Right lobe of liver (tissue), 6 donors: ENCODE data around the gene LRCH1. TPM values are rescaled to one million over a fixed set of nuclear protein-coding genes. Genes with fewer than 3 reads are reported as not detected.

Source experiments
- ATAC-seq, 4 donors: fragments of 200-7000 bp; cut with Tn5 transposase; one replicate each; pipeline ENCODE4 v1.9.1; 2020; ENCODE audit warnings: mild to moderate bottlenecking in 4 of 4, moderate library complexity in 4 of 4
- DNase-seq, 3 donors: peaks; one replicate each; pipeline ENCODE4 v3.0.0-alpha.2; 2020
- H3K27ac ChIP-seq, 3 donors: fragments of 200-600 bp; one replicate each; pipeline ENCODE4 v1.8.0; 2022
- H3K27me3 ChIP-seq, 2 donors: fragments of 200-600 bp; one replicate each; pipeline ENCODE4 v1.8.0; 2022
- H3K36me3 ChIP-seq, 4 donors: fragments of 200-600 bp; sonication (generic) in 1 of 4; one replicate each; pipeline versions ENCODE4 v1.5.1 to v1.8.0; 2017 to 2022; ENCODE audit warnings: control low read depth in 1 of 4
- H3K4me1 ChIP-seq, 4 donors: fragments of 200-600 bp; sonication (generic) in 1 of 4; one replicate each; pipeline versions ENCODE4 v1.5.1 to v1.8.0; 2017 to 2022; ENCODE audit warnings: control low read depth in 1 of 4
- H3K4me3 ChIP-seq, 3 donors: fragments of 200-600 bp; one replicate each; pipeline ENCODE4 v1.8.0; 2022
- H3K9me3 ChIP-seq, 4 donors: fragments of 200-600 bp; sonication (generic) in 1 of 4; one replicate each; pipeline versions ENCODE4 v1.5.1 to v1.8.0; 2017 to 2022; ENCODE audit warnings: control low read depth in 1 of 4
- POLR2A ChIP-seq: fragments of 450-650 bp; IDR thresholded peaks from one replicate; pipeline ENCODE4 v1.6.1; 2017; ENCODE audit warnings: antibody characterized with exemption, mild to moderate bottlenecking
- WGBS: methylation state at CpG from one replicate; pipeline ENCODE4 v1.1.6; 2018; ENCODE audit warnings: low coverage, low lambda C conversion rate; ENCODE audit not compliant: insufficient coverage; ENCODE audit errors: missing lambda C conversion rate; 5-methylcytosine and 5-hydroxymethylcytosine counted together
- intact Hi-C, 2 donors: fragments of 100-400 bp; cut with DNase I; formaldehyde crosslinking; loops; one replicate each; pipeline versions ENCODE4 v1.11.2 to v1.14.1; 2022
- total RNA-seq, 6 experiments: library from RNA; depleted of rRNA in 2 of 6; stranded (reverse); fragments of >200 nt in 2 of 6; fragmentation: NEBNext Ultra II Directional in 3 of 6; extraction: Animal tissue kit (Norgen Biotek cat#: 25700) in 3 of 6; gene quantifications; one replicate each; pipeline versions ENCODE4 v1.1.0 to v1.2.4, GENCODE V29; 2016 to 2023
- TF ChIP-seq, protein P1 (sequence below), 4 donors: fragments of 200-600 bp in 3 of 4; fragments of 450-650 bp in 1 of 4; IDR thresholded peaks; one replicate each; pipeline versions ENCODE4 v1.5.1 to v1.8.0; 2016 to 2022; ENCODE audit warnings: antibody characterized with exemption in 4 of 4, mild to moderate bottlenecking in 2 of 4
- donor health status: DM: no; HTN: yes; CAD: no.
- donor health status: DM: no; HTN: no; CAD: no.
- donor health status: DM: no; HTN: no; CAD: no.
- donor health status: DM: no; HTN: yes; CAD: no.
- donor health status: DM: no; HTN: yes; CAD: no.

LRCH1 gene
- total RNA-seq, 6 experiments from 2014 or later = 5.4 to 9.6 (median 7.7) TPM

DNA sequence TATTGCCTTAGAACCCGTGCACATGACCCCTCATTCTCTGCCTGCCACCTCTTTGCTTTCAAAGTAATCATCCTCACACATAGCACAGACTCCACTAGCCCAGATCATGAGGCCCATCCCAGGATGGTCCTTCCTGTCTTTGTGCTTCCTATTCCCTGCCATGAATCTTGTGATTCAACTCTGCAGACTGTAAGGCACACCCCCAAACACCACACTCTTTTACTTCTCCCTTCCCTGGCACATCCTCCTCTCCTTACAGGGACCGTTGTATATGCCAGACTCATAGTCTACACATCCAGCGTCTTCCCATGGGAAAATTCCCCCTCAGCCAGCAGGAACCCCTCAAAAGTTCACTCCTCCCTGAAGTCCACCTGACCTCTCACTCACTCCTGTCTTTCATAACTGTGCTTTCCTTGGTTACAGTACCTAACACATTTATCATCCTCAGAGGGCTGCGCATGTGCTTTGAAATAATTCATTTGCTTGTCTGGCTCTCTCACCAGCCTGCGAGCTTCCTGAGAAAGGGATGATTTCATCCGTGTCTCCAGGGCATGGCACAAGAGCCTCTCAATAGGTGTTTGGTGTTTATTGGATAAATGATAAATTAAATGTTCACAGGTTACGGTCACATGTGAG, 26.8 kb upstream of the LRCH1 start:
- no peaks in the 10 kb centered on the region for H3K36me3 ChIP-seq
- TF ChIP-seq POLR2A = no peak
- TF ChIP-seq, protein P1, sequence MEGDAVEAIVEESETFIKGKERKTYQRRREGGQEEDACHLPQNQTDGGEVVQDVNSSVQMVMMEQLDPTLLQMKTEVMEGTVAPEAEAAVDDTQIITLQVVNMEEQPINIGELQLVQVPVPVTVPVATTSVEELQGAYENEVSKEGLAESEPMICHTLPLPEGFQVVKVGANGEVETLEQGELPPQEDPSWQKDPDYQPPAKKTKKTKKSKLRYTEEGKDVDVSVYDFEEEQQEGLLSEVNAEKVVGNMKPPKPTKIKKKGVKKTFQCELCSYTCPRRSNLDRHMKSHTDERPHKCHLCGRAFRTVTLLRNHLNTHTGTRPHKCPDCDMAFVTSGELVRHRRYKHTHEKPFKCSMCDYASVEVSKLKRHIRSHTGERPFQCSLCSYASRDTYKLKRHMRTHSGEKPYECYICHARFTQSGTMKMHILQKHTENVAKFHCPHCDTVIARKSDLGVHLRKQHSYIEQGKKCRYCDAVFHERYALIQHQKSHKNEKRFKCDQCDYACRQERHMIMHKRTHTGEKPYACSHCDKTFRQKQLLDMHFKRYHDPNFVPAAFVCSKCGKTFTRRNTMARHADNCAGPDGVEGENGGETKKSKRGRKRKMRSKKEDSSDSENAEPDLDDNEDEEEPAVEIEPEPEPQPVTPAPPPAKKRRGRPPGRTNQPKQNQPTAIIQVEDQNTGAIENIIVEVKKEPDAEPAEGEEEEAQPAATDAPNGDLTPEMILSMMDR (IDR thresholded peaks at IDR 0.05) = no peak
- ATAC-seq (no peak), DNase-seq (no peak)
- H3K27me3 ChIP-seq = no peaks in the 10 kb centered on the region
- intact Hi-C loops = no loop called here
- no peak overlapping the region for H3K27ac ChIP-seq
- H3K9me3 ChIP-seq = no peaks in the 10 kb centered on the region
- H3K4me1 ChIP-seq = no peaks in the 10 kb centered on the region
- WGBS = 63% methylated on average over 6 of the region's 7 CpGs
- H3K4me3 ChIP-seq = no peak overlapping the region

DNA sequence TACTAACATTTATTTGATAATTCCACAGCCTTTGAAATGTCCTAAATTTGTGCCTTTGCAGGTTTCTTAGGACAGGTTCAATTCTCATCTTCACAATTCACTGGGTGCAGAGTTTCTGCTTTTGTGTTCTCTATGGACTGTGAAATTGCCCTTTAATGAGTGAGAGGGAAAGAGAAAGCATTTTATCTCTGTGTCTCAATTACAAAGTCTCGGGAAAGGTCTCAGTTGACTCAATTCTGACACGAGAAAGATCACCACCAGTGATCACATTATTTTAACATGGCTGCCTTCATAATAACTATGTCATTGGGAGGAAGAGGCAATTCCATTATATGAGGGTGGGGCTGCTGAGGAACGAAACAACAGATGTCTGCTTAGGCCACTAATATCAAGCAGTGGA, 26.2 kb upstream of the LRCH1 start:
- no peaks in the 10 kb centered on the region for H3K36me3 ChIP-seq
- H3K4me1 ChIP-seq = no peaks in the 10 kb centered on the region
- no peaks in the 10 kb centered on the region for H3K9me3 ChIP-seq
- no peak for ATAC-seq
- no peak overlapping the region for H3K27ac ChIP-seq
- TF ChIP-seq, protein P1 (IDR thresholded peaks at IDR 0.05) = no peak
- TF ChIP-seq POLR2A = no peak
- intact Hi-C loops = no loop called here
- WGBS = 51% methylated on average over 3 of the region's 3 CpGs
- no peaks in the 10 kb centered on the region for H3K27me3 ChIP-seq
- no peak for DNase-seq
- H3K4me3 ChIP-seq = no peak overlapping the region

DNA sequence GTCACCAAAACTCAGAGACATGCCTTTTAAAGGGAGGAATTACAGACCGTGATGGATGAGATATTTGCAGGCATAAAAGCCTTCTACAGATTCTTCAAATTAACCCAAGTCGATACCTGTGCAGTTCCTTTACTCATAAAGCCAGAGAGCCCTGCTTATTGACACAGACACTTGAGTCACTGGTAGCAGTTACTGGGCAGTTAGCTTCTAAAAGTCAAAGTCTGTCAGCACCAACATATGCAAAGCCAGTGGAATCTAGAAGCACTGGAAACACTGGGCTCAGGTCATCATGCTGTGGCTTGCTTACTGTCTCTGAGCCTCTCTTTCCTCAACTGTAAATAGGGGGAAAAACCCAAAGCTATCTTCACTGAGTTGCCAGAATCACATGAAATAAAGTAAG, 25.7 kb upstream of the LRCH1 start:
- DNase-seq (no peak), ATAC-seq (no peak)
- H3K27me3 ChIP-seq = no peaks in the 10 kb centered on the region
- no peak overlapping the region for H3K27ac ChIP-seq
- no peaks in the 10 kb centered on the region for H3K9me3 ChIP-seq
- TF ChIP-seq POLR2A = no peak
- TF ChIP-seq, protein P1 (IDR thresholded peaks at IDR 0.05) = no peak
- H3K4me3 ChIP-seq = no peak overlapping the region
- H3K36me3 ChIP-seq = no peaks in the 10 kb centered on the region
- intact Hi-C loops = no loop called here
- 75% methylated on average over 2 of the region's 2 CpGs for WGBS
- H3K4me1 ChIP-seq = no peaks in the 10 kb centered on the region

DNA sequence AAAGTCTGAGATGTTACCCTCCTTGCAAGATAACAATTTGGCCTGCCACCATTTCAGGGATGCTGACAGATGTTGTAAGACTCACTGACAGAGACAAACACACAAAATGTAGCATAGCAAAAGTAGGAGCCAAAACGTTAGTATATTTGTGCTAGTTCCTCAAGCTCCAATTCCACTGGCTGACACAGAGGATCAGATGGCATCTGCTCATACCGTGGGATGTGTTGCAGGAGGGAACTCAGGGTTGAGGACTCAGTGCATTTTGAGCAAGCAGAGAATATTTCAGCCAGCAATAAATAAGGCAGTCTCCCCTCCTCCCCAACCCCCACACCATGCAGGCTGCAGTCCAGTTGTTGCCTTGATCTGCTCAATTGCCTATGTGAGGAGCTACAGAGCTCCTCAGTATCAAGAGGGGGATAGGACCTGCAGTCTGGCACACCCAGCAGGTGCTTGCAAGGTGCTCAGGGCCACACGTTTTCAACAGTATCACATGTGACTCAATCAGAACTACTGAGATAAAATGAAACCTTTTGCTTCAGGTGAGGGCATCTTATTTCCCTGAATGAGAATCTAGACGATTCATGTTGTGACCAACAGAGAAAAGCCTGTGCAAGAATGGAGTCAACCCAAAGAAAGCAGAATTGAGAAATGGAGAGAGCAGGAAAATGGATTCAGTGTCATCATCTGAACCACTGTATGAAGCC, 23.6 kb upstream of the LRCH1 start:
- no peak for ATAC-seq
- H3K4me1 ChIP-seq = no peaks in the 10 kb centered on the region
- intact Hi-C loops = no loop called here

More for the DNA sequence above, 23.6 kb upstream of the LRCH1 start:
- TF ChIP-seq, protein P1 (IDR thresholded peaks at IDR 0.05) = no peak
- TF ChIP-seq POLR2A = no peak
- 30% methylated on average over 2 of the region's 4 CpGs for WGBS
- Histone ChIP-seq H3K4me3 (no peak overlapping the region), H3K27ac (no peak overlapping the region), H3K9me3 (no peaks in the 10 kb centered on the region), H3K27me3 (no peaks in the 10 kb centered on the region), H3K36me3 (no peaks in the 10 kb centered on the region)
- DNase-seq = no peak
